Stimulated activated CD8-positive, alpha-beta memory T cell treated with anti-CD3 and anti-CD28 coated beads, Interleukin-12 subunit alpha, Interleukin-12 subunit beta, amount 100 ng/mL, for 1 hour (primary cell): ENCODE data around the gene TAAR2.
"Not testable (repeated sequence)": the region's sequence is repeated elsewhere in the genome, so short reads cannot be mapped to it uniquely, and the experiment has no call there.

Experiments used
- DNase-seq: peaks from one replicate; pipeline ENCODE4 v3.0.0-alpha.2; 2020; ENCODE audit warnings: low read depth

Gene TAAR2

GRCh38 chr6:132612449-132613108 is 11.5 kb downstream of the TAAR2 start:
- no peak for DNase-seq

GRCh38 chr6:132611616-132612015 is 12.5 kb downstream of the TAAR2 start:
- no peak for DNase-seq

GRCh38 chr6:132607544-132608233 is 16.4 kb downstream of the TAAR2 start:
- DNase-seq = no peak

GRCh38 chr6:132604635-132605152 is 19.4 kb downstream of the TAAR2 start:
- no peak for DNase-seq

- DNase-seq = not testable (repeated sequence)
Observed at GRCh38 chr6:132600900-132601299, 23.2 kb downstream of the TAAR2 start.

GRCh38 chr6:132598473-132598872 is 25.6 kb downstream of the TAAR2 start:
- no peak for DNase-seq

- DNase-seq = no peak
Observed at GRCh38 chr6:132596201-132596600, 27.9 kb downstream of the TAAR2 start.

- DNase-seq = no peak
Observed at GRCh38 chr6:132592855-132593254, 31.2 kb downstream of the TAAR2 start.

- no peak for DNase-seq
Observed at GRCh38 chr6:132590362-132590761, 33.7 kb downstream of the TAAR2 start.

- no peak for DNase-seq
Observed at GRCh38 chr6:132589454-132589853, 34.6 kb downstream of the TAAR2 start, which contains the start of gene TAAR5. Gene TAAR5, minus strand, starts transcription at chr6:132589741. Its CDS starts 55 bp downstream, at chr6:132589686.

- DNase-seq = no peak
Observed at GRCh38 chr6:132587424-132587823, 36.7 kb downstream of the TAAR2 start.

GRCh38 chr6:132584698-132585097 is 39.4 kb downstream of the TAAR2 start:
- DNase-seq = no peak

- DNase-seq = no peak
Observed at GRCh38 chr6:132571774-132572173, 52.3 kb downstream of the TAAR2 start.

- no peak for DNase-seq
Observed at GRCh38 chr6:132570221-132570777, 53.8 kb downstream of the TAAR2 start, which contains the start of gene TAAR6. Gene TAAR6, plus strand, starts transcription at chr6:132570322. Its CDS starts 0 bp downstream, at chr6:132570322.

- no peak for DNase-seq
Observed at GRCh38 chr6:132569170-132569569, 54.9 kb downstream of the TAAR2 start.

- no peak for DNase-seq
Observed at GRCh38 chr6:132568611-132569010, 55.5 kb downstream of the TAAR2 start.

- DNase-seq = no peak
Observed at GRCh38 chr6:132567566-132567965, 56.5 kb downstream of the TAAR2 start.
